HG02973 (cell line): ENCODE measurements around the gene MFAP5.
A peak's percentile ranks its signal among the peaks of the same experiment; 100 is the strongest.

ENCODE experiments used
- ATAC-seq: cut with Tn5 transposase; IDR thresholded peaks from one replicate; pipeline ENCODE4 v1.9.1; 2021; ENCODE audit warnings: moderate library complexity; ENCODE audit not compliant: unreplicated experiment

MFAP5 gene

GRCh38 chr12:8662593-8662992 lies at the start of gene MFAP5:
MFAP5 (minus strand) TSS chr12:8662826; CDS start chr12:8662104, 722 bp downstream.
- no peak for ATAC-seq

GRCh38 chr12:8709124-8709830 lies 46.7 kb upstream of the MFAP5 start:
- no peak for ATAC-seq

- no peak for ATAC-seq
Observed at GRCh38 chr12:8702159-8702558, 39.5 kb upstream of the MFAP5 start.

- ATAC-seq = no peak
Observed at GRCh38 chr12:8701046-8701660, 38.5 kb upstream of the MFAP5 start.

GRCh38 chr12:8699714-8700113 lies 37.1 kb upstream of the MFAP5 start:
- no peak for ATAC-seq

GRCh38 chr12:8698879-8699278 lies 36.3 kb upstream of the MFAP5 start:
- ATAC-seq = no peak

GRCh38 chr12:8698132-8698851 lies 35.7 kb upstream of the MFAP5 start:
- peak; percentile 40 for ATAC-seq

GRCh38 chr12:8697476-8698131 lies 35.0 kb upstream of the MFAP5 start, which contains the start of gene RIMKLB:
RIMKLB (plus strand) TSS chr12:8697991; CDS start chr12:8713867, 15,876 bp downstream.
- peak; percentile 75 for ATAC-seq

- ATAC-seq = peak; percentile 11
Observed at GRCh38 chr12:8697120-8697475, 34.5 kb upstream of the MFAP5 start.

- no peak for ATAC-seq
Observed at GRCh38 chr12:8696442-8697090, 33.9 kb upstream of the MFAP5 start.

GRCh38 chr12:8695116-8695515 lies 32.5 kb upstream of the MFAP5 start:
- ATAC-seq = no peak

- ATAC-seq = no peak
Observed at GRCh38 chr12:8692573-8692972, 29.9 kb upstream of the MFAP5 start.

- no peak for ATAC-seq
Observed at GRCh38 chr12:8689681-8690080, 27.1 kb upstream of the MFAP5 start.

GRCh38 chr12:8687846-8688601 lies 25.4 kb upstream of the MFAP5 start:
- no peak for ATAC-seq

- ATAC-seq = no peak
Observed at GRCh38 chr12:8685051-8685450, 22.4 kb upstream of the MFAP5 start.

- ATAC-seq = no peak
Observed at GRCh38 chr12:8681129-8681884, 18.7 kb upstream of the MFAP5 start.

- ATAC-seq = no peak
Observed at GRCh38 chr12:8680533-8680932, 17.9 kb upstream of the MFAP5 start.

GRCh38 chr12:8678661-8679111 lies 16.1 kb upstream of the MFAP5 start:
- ATAC-seq = no peak

GRCh38 chr12:8677362-8677761 lies 14.7 kb upstream of the MFAP5 start:
- ATAC-seq = no peak
